CD4-positive, alpha-beta T cell treated with Interleukin-1 beta for 1 hour (primary cell): ENCODE measurements around the gene VPS51.
A peak's percentile ranks its signal among the peaks of the same experiment; 100 is the strongest.

ENCODE experiments used
- DNase-seq, 2 donors: peaks; one replicate each; pipeline ENCODE4 v3.0.0-alpha.2; 2020 to 2022

VPS51 gene

DNA sequence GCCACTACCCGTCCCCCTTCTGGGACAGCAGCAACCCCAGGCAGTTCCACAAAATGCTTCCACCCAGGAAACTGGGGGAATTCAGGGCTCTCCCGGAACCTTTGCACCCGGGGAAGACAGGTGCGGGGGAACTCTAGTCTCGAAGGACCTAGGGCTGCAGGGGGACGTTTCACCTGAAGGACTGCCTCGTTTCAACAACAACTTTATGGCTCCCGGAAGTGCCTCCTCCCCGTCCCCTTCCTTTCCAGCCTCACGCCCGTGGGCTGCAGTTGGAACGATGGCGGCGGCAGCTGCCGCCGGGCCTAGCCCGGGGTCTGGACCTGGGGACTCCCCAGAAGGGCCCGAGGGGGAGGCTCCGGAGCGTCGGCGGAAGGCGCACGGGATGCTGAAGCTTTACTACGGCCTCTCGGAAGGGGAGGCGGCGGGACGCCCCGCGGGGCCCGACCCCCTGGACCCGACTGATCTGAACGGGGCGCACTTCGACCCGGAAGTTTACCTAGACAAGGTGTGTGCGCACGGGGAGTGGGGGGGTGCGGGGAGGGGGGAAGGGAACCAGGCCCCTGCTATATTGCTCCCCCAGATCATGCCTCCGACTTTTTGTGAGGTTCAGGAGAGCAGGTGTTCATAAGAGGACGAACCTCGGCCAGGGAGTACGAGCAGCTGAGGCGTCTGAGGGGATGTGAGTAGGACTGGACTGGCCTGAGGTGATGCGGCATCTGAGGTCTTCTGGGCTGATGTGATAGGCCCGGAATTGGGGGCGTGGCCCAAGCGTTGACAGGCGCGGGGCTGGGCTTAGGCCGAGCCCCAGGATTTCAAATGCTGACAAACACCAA, at the start of gene VPS51:
Gene VPS51, plus strand, starts transcription at position 241 of the 833 bp plus-strand sequence. Its CDS starts 37 bp downstream, at position 278.
- DNase-seq: peak; percentile 88 to 89

DNA sequence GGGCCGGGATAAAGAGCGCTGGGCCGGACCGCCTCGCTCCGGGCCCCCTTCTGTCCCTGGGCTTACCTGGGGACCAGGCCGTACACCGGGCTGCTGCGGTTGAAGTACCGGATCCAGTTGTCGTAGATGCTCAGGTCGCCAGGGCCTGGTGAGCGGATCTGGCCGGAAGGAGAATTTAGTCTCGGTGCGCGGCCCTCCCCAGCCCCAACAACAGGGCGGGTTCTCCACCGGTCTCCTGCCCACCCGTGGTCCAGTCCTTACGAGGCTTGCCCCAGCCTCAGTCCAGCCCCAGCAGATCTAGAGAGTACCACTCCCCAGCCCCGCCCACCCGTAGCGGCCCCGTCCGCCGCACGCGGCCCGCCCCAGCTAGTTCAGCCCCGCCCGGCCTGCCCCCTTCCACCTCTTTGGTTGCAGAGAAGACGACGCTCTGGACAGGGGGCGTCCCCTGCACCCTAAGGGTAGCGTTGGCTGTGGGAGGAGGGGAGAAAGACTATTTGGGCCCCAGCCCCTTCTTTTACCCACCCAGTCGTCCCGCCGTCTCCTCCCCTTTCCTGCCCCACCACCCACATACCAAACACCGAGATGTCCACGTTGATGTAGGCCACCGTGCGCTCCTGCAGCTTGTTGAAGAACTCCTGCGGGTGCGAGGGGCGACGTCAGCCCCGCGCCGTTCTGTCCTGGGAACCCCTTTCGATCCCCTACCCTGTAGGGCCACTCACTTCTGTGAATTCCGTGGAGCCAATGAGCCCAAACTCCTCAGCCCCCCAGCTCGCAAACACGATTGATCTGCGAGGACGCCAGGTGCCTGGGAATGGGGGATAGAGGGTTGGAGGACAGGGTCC, 48.2 kb upstream of the VPS51 start:
- peak; percentile 6 to 10 for DNase-seq

- no peak for DNase-seq
Measured at GRCh38 chr11:65051398-65051858, 44.6 kb upstream of the VPS51 start.

DNA sequence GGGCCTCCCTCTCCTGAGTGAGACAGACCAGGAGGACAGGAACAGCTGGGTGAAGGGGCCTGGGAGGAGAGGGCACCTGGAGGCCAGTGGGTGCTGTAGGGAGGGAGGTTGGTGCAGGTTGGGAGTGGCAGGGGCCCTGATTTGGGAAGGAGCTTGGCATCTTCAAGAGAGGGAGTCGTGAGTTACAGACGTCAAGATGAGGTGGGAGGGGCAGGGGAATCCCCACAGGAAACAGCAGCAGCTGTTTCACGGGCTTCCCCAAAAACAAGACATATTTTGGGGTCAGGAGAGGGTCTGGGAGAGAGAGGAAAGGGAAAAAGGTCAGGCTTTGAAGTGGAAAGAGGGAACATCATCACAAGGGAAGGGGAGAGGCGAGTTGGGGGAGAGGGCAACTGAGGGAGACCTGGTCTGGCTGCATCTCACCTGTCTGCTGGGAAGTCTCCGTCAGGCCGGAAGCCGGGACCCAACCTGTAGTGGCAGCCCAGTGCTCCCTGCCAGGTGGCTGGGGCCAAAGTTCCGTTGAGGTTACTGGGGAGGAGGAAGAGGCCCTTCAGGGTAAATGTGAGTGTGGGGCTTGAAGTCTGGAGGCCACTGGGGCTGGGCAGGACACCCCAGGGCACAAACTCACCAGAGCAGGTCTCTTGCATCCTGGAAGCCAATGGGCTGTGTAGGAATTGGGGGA, 42.0 kb upstream of the VPS51 start:
- peak in 1 of 2 donors; percentile 29 for DNase-seq

GRCh38 chr11:65055538-65055937, 40.5 kb upstream of the VPS51 start:
- DNase-seq: no peak

DNA sequence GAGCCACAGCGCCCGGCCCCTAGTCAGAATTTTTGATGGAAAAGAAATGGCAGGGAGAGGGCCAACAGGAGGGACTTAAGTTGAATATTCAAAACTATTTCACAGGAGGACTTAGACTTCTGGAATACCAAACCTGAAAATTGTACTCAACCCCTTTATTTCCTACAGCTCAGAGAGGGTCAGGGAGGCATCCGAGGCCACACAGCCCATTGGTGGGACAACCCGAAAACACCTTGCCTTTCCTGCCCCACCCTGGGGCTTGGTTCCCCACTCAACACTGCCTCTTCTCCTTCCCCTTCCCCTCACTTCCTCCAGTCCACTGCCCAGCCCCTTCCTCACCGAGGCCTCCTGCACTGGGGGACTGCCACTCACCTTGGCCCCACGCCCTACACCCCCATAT, 39.0 kb upstream of the VPS51 start:
- DNase-seq: no peak

DNA sequence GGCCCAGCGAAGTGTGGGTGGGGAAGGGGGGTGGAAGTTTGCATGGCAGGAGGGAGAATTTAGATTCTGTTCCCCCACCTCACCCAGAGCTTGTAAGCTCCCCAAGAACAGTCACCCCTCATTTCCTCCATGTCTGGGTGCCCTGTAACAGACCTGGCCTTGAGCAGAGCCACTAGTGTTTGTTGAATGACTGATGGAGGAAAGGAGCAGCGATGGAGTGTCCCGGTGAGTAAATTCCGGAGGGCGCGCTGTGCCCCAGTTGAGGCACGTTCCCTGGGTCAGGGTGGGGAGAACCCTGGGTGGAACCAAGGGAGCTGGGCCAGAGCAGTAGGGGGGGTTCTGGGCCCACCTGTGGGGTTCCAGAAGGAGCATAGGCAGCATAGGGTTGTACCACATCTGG, 38.5 kb upstream of the VPS51 start:
- DNase-seq: no peak

GRCh38 chr11:65058012-65058411, 38.0 kb upstream of the VPS51 start:
- no peak for DNase-seq

DNA sequence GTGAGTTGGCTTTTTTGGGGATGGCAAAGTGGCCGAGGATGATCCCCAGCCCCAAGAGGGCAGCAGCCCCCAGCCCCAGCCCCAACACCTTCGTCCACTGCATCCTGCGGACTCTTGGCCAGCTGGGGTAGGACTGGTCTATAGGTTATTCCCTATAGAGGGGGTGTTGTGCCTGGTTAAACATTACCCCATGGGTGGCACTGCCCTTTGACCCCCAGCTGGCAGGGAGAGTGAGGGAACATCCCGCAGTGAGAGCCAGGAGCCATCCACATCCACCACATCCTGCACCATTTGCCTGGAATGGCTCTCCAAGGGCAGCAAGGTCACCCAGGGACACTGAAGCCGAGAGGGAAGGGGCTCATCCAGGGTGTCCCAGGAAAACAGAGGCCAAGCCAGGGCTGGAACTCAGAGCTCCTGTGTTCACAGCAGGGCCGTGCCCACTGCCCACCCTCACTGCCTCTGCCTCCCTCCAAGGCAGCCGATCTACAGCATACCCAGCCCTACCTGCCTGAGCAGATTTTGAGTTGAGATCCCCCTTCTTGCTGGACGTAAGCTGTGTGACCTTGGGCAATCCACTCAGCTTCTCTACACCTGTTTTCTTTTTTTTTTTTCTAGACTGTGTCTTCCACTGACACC, 37.5 kb upstream of the VPS51 start, which contains the start of gene NAALADL1:
Gene NAALADL1, minus strand, starts transcription at position 135 of the 636 bp plus-strand sequence. Its CDS starts 32 bp downstream, at position 103.
- no peak for DNase-seq

GRCh38 chr11:65059523-65059922, 36.5 kb upstream of the VPS51 start:
- DNase-seq: no peak

DNA sequence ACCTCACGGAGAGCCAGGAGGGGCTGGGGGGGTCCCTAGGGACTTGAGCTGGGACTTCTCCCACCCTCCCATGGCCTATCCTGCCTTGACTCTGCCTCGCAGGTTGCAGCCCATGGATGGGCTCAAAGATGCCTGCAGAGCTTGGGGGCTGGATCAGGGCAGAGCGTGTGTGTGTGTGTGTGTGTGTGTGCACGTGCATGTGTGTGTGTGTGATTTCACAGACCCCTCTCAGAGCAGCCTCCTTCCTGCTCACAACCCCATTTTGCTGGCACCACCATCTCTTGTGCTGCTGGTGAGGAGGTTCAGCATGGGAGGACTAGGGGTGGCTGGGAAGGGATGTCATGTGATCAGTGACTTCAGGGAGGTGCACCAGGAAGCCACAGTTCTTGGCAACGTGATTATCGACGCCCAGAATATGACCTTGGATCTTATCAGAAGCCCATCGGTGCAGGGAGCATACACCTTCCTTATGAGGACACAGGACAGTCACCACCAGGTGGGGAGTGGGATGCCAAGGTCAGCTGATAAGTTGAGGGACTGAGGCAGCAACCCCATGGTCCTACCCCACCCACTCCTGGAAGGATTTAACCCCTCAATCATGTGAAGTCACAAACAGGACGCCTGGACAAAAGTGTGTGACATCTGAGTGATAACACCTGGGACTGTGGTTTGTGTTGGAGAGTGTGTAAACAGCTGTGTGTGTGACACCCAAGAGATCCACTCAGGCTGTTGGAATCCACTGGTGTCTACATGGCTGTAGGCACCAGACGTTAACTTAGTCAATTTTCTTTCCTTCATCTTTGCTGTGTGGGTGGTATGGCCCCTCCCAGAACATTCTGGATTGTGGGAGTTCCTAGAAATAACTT, 35.8 kb upstream of the VPS51 start:
- DNase-seq: no peak

DNA sequence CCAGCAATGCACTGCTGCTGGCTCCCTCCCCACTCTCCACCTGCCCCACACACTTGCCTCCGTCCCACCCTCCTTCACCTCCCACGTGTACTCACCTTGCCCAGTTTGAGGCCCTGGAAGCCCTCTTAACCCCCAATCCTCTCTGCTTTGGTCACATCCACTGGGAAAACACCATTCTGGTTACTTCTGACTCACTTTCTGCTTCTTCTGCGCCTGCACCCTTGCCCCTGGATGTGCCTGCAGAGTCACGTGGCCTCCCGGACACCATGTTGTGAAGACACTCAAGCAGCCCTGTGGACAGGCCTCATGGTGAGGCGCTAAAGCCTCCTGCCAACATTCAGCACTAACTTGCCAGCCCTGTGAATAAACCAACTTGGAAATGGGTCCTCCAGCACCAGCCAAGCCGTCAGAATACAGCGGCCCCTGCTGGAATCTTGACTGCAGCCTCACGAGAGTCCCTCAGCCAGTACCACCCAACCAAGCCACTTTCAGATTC, 35.1 kb upstream of the VPS51 start:
- DNase-seq: peak in 1 of 2 donors; percentile 12

DNA sequence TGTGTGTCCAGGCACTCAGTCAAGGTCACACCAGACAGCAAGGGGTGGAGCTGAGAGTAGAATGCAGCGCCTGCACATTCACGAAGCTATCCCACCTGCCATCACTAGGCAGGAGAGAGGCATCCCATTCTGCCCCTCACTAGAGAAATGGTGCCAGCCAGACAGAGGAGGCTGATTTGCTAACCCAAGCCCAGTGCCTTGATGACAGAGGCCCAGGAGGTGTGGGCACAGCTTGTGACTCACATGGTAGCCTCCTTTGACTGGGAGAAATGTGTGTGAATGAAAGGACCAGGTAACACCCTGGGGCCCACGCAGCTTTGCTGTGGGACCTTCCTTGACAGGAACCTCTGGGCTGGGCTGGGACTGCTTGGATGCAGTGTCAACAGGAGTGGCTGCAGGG, 32.5 kb upstream of the VPS51 start:
- DNase-seq: no peak

GRCh38 chr11:65064847-65065240, 31.2 kb upstream of the VPS51 start:
- no peak for DNase-seq

GRCh38 chr11:65065851-65066250, 30.2 kb upstream of the VPS51 start:
- no peak for DNase-seq

DNA sequence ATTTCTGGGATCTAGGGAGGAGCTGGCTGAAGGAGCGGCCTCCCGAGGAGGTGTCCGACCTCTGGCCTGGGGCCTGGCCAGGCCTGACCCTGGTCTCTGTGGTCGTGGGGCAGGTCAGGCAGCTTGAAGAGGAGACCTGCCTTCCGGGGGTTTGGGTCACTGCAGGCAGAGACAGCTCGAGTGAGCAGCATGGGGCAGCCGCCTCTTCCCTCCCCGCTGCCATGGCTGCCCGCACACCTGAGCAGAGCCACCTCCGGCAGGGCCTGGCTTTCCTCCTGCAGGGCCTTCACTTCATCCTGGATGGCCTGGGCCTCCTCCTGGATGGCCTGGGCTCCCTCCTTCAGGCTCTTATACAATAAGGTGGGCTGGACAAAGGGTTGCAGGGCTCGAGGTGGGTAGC, 29.7 kb upstream of the VPS51 start:
- no peak for DNase-seq

DNA sequence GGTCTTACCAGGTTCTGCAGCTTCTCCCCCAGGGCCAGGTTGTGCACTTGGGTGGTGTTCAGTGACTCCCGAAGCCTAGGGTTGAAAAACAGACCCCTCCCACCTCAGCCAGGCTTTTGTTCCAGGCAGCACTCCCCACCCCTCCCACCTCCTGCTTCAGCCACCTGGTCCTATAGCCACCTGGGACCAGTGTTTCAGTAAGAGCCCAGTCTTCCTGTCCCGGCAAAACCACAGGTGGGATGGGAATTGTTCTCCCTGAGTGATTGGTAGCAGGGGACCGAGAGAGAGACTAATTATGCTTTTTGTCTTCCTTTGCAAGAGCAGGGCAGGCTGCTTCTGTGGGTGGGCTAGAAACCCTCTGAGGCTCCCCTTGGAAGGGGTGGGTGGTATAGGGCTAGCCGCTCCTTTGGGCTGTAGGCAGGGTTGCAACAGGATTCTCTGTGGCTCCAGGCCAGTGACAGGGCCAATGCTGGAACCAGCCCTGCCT, 29.2 kb upstream of the VPS51 start:
- no peak for DNase-seq

DNA sequence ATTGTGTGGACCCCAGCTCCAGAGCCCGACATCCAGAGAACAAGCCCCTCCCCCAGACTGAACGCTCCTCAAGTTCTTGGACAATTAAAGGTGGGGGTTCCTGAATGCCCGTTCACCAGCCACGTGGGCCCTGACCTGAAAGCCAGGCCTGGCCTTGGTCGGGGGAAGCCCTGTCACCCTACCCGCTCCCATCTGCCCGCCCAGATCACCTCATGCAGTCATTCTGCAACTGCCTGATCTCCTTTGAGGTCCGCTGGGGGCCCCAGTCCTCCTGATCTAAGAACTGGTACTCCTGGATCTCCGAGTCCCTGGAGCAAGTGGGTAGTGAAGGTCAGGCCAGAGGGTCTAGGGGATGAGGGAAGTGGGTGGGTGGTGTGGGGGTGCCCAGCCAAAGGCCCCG, 28.6 kb upstream of the VPS51 start:
- DNase-seq: no peak

DNA sequence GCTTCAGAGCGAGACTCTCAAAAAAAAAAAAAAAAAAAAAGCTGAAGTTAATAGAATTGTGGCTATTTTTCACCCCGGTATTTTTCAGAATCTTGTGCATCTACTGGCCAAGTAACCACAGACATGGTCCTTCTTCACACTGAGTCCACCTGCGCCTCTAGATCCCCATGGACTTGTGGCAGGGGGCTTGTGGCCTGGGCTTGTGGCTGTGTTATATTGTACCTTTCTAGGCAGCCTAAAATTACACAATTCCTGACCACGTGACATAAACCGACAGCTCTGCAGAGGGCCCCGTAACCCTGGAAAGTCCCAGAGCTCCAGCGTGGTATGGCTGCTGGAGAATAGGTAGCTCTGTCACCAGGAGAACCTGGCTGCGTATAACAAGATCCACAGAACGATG, 26.8 kb upstream of the VPS51 start:
- no peak for DNase-seq

- no peak for DNase-seq
Measured at GRCh38 chr11:65071907-65072630, 23.9 kb upstream of the VPS51 start.

- no peak for DNase-seq
Measured at GRCh38 chr11:65072631-65072966, 23.4 kb upstream of the VPS51 start.
